K562 (cell line): Measurements from ENCODE around the gene NUP35. TPM values are rescaled to one million over a fixed set of nuclear protein-coding genes. Genes with fewer than 3 reads are reported as not detected.

ENCODE experiments used
- AFF1 ChIP-seq, 2 experiments: fragments of 450-650 bp; IDR thresholded peaks; 2 replicates each; pipeline ENCODE4 v1.6.1; 2018; ENCODE audit warnings: mild to moderate bottlenecking in 2 of 2, low read depth in 1 of 2; ENCODE audit not compliant: partially characterized antibody in 2 of 2
- AFF4 ChIP-seq: sonication (generic); formaldehyde crosslinking; IDR thresholded peaks from 2 replicates; pipeline ENCODE4 v1.8.0; 2023; ENCODE audit warnings: mild to moderate bottlenecking, missing genetic modification reagents
- EHMT2 ChIP-seq: fragments of 450-650 bp; IDR thresholded peaks from 2 replicates; pipeline ENCODE4 v1.6.1; 2018; ENCODE audit warnings: antibody characterized with exemption
- GABPA ChIP-seq: fragments of 200-800 bp; sonication (Bioruptor generic); conservative IDR thresholded peaks from 2 replicates; pipeline ENCODE4 v1.6.1; 2016; ENCODE audit warnings: low read depth, missing genetic modification characterization, missing compliant biosample characterization
- HSF4 ChIP-seq: fragments of 250-450 bp; sonication (Bioruptor Pico); IDR thresholded peaks from 2 replicates; pipeline ENCODE4 v2.1.2; 2022; ENCODE audit warnings: mild to moderate bottlenecking, moderate library complexity, borderline replicate concordance
- LARP7 ChIP-seq: fragments of 450-650 bp; IDR thresholded peaks from 2 replicates; pipeline ENCODE4 v1.6.1; 2016
- RBM15 ChIP-seq: fragments of 200-400 bp; formaldehyde crosslinking; IDR thresholded peaks from 2 replicates; pipeline ENCODE4 v1.6.1; 2018; ENCODE audit warnings: mild to moderate bottlenecking, low read length, moderate library complexity; ENCODE audit not compliant: insufficient read depth
- RERE ChIP-seq: sonication (generic); formaldehyde crosslinking; IDR thresholded peaks from 2 replicates; pipeline ENCODE4 v1.8.0; 2023; ENCODE audit warnings: missing genetic modification reagents, mild to moderate bottlenecking, borderline replicate concordance
- TGIF2 ChIP-seq: sonication (generic); formaldehyde crosslinking; IDR thresholded peaks from 2 replicates; pipeline ENCODE4 v1.8.1; 2022; ENCODE audit warnings: mild to moderate bottlenecking, missing genetic modification reagents, moderate library complexity
- ZNF134 ChIP-seq: fragments of 250-450 bp; sonication (Bioruptor Pico); conservative IDR thresholded peaks from 2 replicates; pipeline ENCODE4 v1.4.0; 2020
- ZNF76 ChIP-seq: fragments of 250-450 bp; sonication (Bioruptor Pico); IDR thresholded peaks from 2 replicates; pipeline ENCODE4 v1.4.0; 2020; ENCODE audit warnings: mild to moderate bottlenecking, moderate library complexity, borderline replicate concordance
- ZNF77 ChIP-seq: fragments of 250-450 bp; sonication (Bioruptor Pico); IDR thresholded peaks from 2 replicates; pipeline ENCODE4 v1.5.0; 2020
- polyA plus RNA-seq, 8 experiments: library from polyadenylated mRNA; depleted of rRNA in 4 of 8; stranded (reverse) in 5 of 8; unstranded in 3 of 8; fragments of >200 nt; fragmentation: Nextera tagmentation in 2 of 8; fragmentation: Illumina TruSeq in 1 of 8; extraction: Ambion mirVana in 2 of 8; extraction: Trizol in 1 of 8; gene quantifications; 2 replicates each; pipeline versions ENCODE4 v1.2.1 to v1.2.3, GENCODE V29; 2011 to 2014; ENCODE audit warnings: inconsistent platforms in 1 of 8, missing spikeins in 1 of 8
- total RNA-seq, 7 experiments: library from RNA; depleted of rRNA in 6 of 7; stranded (reverse); fragments of >200 nt in 6 of 7; fragmentation: Illumina TruSeq in 2 of 7; extraction: Trizol in 2 of 7; gene quantifications; 2 replicates each; pipeline versions ENCODE4 v1.2.1 to v1.2.3, GENCODE V29; 2011 to 2021; ENCODE audit warnings: low replicate concordance in 1 of 7

Gene NUP35
- total and polyA plus RNA-seq, 9 of the 15 experiments (the other 6 are each of a cell fraction or from before 2014, with no cell fraction given) = 24.5 to 78.2 (median 51.1) TPM

- no peak for TF ChIP-seq RERE
- TF ChIP-seq AFF1 (IDR thresholded peaks at IDR 0.05; ENCODE audit: low read depth in 1 of 2, partially characterized antibody in 2 of 2) = peak in 1 of 2 experiments; percentile 80
- peak; percentile 73; the same call in 1 of the 2 replicates for TF ChIP-seq AFF4 (CRISPR knock-in tag)
- 0 out of 2 replicates have a peak, but pooled peaks have one; percentile 10 for TF ChIP-seq LARP7
- TF ChIP-seq ZNF134 (CRISPR knock-in tag) = no peak
- TF ChIP-seq RBM15 = no peak
- TF ChIP-seq EHMT2 = 0 out of 2 replicates have a peak, but pooled peaks have one; percentile 53
- peak; percentile 69 for TF ChIP-seq GABPA
- no peak for TF ChIP-seq ZNF76
- no peak for TF ChIP-seq ZNF77 (CRISPR knock-in tag)
- no peak for TF ChIP-seq TGIF2
- no peak for TF ChIP-seq HSF4
Measured at GRCh38 chr2:183078464-183079138, 45.6 kb upstream of the NUP35 start, which contains the start of gene DUSP19 (continued).
